Activated naive CD4-positive, alpha-beta T cell treated with anti-CD3 and anti-CD28 coated beads, Interleukin-2, amount 10 ng/mL, durations not matched to agents 5 hours and 36 hours (primary cell): Measurements from ENCODE around the gene MEF2B. TPM values are rescaled to one million over a fixed set of nuclear protein-coding genes. Genes with fewer than 3 reads are reported as not detected.

Experiments
- total RNA-seq, 2 experiments: library from RNA; stranded (reverse); gene quantifications; one replicate each; pipeline ENCODE4 v1.2.3, GENCODE V29; 2021

MEF2B gene
- total RNA-seq: 1 to 10 TPM; 2.7 to 4.5 TPM

DNA sequence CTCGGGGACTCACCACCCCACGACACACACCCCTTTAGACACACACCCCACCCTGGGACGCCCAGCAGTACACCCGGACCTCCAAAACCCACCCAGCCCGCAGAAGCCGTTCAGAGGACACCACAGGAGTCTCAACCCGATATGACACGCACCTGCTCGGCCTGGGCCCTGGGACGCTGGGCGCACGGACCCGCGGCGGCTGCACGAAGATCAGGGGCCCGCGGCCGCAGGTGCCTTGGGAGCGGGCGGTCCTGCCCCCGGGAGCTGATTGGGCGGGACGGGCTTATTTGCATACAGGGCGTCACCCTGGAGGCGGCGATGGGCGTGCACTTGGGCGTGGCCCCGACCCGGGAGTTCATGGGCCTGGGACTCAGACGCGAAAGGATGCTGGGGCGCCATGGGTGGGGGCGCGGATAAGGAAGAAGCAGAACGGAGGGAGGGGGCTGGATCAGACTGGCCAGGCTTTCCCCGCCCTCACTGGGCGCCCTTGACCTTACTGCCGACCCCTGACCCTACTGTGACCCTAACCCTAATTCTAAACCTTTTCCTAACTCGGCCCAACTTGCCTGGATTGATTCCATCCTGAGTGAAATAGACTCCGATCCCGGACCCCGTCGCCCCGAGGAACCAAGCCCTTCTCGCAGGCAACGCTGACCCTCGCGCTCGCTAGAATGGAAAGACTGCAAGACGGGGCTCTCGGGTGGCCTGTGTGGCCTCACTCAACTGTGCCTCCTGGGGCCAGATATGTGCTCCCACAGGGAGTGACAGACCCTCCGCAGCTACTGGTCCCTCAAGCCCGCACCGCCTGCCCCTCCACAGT lies at the start of gene MEF2B:
MEF2B (minus strand) TSS at position 211 of the 820 bp plus-strand sequence. CDS start 19,528 bp downstream, outside the sequence.

DNA sequence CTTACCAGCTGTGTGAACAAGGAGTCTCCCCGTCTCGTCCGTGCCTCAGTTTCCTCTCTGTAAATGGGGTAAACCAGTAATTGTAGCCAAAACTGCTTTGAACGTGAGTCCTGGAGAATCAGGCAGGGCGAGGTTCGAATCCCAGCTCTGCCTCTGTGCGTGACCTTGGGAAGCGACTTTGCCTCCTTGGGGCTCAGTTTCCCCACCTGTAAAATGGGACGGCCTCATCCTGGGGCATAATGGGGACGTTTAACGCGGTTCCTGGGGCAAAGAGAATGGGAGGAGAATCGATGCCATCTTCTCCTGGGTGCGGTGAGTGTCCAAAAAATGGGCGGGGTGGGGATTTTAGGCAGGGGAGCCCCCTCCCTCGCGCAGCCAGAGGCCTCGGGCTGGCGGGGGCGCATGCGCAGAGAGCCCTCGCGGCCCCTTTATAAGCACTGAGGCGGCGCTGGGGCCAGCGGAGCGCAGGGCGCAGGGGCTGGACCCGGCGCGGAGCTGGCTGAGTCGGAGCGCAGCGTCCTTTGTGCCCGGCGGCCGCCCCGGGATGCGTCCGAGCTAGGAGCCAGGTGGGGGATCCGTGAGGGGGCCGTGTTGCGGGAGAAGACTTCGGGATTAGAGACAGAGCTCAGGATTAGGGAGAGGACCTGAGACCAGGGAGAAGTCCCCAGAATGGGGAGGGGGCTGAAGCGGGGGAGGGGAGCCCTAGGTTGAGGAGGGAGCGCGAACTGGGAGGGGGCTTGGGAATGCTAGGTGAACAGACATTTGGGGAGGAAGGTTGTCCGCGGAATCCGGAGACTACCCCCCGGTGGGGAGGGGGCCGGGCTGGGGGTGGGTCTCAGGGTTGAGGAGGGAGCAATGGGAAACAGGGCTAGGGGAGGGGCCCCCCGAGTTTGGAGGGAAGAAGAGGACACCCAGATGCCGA lies 41.7 kb upstream of the MEF2B start, which contains the start of gene NCAN:
NCAN (plus strand) TSS at position 460 of the 922 bp plus-strand sequence. CDS start 4,996 bp downstream, outside the sequence.

DNA sequence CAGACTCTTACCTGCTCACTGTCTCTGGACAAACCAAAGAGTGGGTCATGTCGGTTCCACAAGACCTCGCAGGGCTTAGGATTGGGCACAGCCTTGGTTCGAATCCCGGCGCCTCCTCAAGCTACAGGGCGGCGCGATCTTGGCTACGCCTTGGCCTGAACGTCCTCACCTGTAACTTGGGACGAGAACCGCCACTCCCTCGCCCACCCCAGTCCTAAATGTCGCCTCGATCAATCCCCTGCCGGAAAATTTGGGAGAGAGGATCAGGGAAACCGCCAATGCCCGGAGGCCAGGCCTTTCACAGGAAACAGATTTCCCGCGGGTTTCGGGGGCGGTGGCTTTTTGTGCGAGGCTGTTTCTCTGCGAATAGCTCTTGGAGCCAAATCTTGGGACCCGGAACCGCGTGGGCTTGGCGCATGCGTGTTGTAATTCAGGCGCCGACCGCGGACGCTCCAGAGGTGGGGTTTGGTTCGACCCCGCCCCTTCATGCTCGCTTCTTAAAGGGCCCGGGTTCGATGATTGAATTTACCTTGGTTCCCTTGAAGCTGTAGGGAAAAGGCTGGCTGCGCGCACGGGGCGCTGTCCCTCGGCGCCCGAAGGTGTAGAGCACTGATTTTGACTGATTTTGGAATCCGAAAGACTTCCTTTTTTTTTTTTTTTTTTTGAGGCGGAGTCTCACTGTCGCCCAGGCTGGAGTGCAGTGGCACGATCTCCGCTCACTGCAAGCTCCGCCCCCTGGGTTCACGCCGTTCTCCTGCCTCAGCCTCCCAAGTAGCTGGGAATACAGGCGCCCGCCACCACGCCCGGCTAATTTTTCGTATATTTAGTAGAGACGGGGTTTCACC lies 33.2 kb upstream of the MEF2B start, which contains the start of gene NR2C2AP:
NR2C2AP (minus strand) TSS at position 403 of the 845 bp plus-strand sequence; CDS start at position 49, 354 bp downstream.

GRCh38 chr19:19192078-19192882 lies 22.2 kb upstream of the MEF2B start, which contains the start of the genes BORCS8 and RFXANK:
Gene BORCS8 (minus strand): TSS chr19:19192152. CDS start chr19:19192117, 35 bp downstream.
Gene RFXANK (plus strand): TSS chr19:19192258. CDS start chr19:19193947, 1,689 bp downstream.

DNA sequence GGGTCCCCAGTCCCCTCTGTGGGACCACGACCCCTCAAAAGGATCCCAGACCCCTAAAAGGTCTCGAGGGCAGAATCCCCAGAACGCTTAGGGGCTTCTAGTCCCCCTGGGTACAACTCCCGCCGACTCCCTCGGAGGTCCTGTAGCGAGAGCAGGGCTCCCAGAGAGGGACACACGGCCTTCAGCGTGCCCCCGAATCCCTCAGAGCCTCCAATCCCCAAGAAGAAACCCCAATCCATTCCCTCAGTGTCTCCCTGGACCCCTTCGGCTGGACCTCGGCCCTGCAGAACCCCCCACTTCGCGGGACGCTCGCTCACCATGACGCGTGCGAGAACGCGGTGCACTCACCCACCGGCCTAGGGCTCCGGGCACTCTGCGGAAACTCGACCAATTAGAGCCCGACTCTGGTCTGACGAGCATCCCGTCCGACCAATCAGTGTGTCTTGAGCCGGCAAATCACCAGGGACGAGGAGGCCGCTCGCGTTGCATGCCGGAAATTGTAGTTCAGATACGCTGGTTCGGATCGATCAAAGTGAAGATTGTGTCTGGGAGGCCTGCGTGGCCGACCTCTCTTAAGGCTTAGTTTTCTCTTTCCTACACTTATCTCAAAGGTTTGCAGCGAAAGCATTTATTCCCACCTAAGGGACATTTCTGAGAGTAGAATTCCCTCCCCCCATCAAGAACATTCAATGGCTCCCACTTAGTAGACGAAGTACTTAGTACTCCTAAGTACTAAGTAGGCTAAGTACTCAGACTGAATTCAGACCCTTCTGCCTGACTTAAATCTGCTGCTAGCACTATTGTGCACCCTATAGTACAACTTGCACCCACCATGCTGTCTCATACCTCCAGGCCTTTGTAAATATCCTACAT lies 31.7 kb downstream of the MEF2B start, which contains the start of gene TMEM161A:
TMEM161A (minus strand) TSS at position 370 of the 873 bp plus-strand sequence; CDS start at position 320, 50 bp downstream.

Other genes starting within 250 kb of the MEF2B start
- gene HOMER3, start 229.0 kb downstream of the MEF2B start, total RNA-seq: not detected
- gene SUGP2, start 136.7 kb downstream of the MEF2B start, total RNA-seq: 100 to 1,000 TPM; 124 to 134 TPM
- 10 to 100 TPM; 30.0 to 33.5 TPM for gene ARMC6, start 136.7 kb downstream of the MEF2B start, total RNA-seq
- 10 to 100 TPM; 23.6 to 25.9 TPM for gene SLC25A42, start 106.3 kb downstream of the MEF2B start, total RNA-seq
- 10 to 100 TPM; 21.2 to 21.6 TPM for gene TMEM161A, start 31.8 kb downstream of the MEF2B start, total RNA-seq
- 10 to 100 TPM; 34.5 to 35.0 TPM for gene BORCS8, start 21.9 kb upstream of the MEF2B start, total RNA-seq
- 10 to 100 TPM; 92.8 to 96.1 TPM for gene RFXANK, start 22.0 kb upstream of the MEF2B start, total RNA-seq
- gene NR2C2AP, start 33.2 kb upstream of the MEF2B start, total RNA-seq: 10 to 100 TPM; 25.5 to 25.6 TPM
- gene NCAN, start 41.7 kb upstream of the MEF2B start, total RNA-seq: not detected
- gene TM6SF2, start 103.0 kb upstream of the MEF2B start, total RNA-seq: not detected
- 10 to 100 TPM; 63.3 to 71.0 TPM for gene SUGP1, start 150.2 kb upstream of the MEF2B start, total RNA-seq
- gene MAU2, start 150.6 kb upstream of the MEF2B start, total RNA-seq: 10 to 100 TPM; 76.9 to 83.5 TPM
- 100 to 1,000 TPM; 130 to 139 TPM for gene GATAD2A, start 235.4 kb upstream of the MEF2B start, total RNA-seq